GM23248 (cell line): ENCODE data around the gene USP6NL.

Experiments used
- EZH2 ChIP-seq: fragments of 200-600 bp; sonication (generic); IDR thresholded peaks from 2 replicates; pipeline ENCODE4 v1.6.1; 2018; ENCODE audit warnings: antibody characterized with exemption, mild to moderate bottlenecking; ENCODE audit not compliant: insufficient read depth, poor library complexity, severe bottlenecking
- EZH2phosphoT487 ChIP-seq: fragments of 200-600 bp; sonication (generic); IDR thresholded peaks from 2 replicates; pipeline ENCODE4 v1.6.1; 2018; ENCODE audit warnings: antibody characterized with exemption, moderate library complexity, mild to moderate bottlenecking, low read depth; ENCODE audit not compliant: insufficient read depth

DNA sequence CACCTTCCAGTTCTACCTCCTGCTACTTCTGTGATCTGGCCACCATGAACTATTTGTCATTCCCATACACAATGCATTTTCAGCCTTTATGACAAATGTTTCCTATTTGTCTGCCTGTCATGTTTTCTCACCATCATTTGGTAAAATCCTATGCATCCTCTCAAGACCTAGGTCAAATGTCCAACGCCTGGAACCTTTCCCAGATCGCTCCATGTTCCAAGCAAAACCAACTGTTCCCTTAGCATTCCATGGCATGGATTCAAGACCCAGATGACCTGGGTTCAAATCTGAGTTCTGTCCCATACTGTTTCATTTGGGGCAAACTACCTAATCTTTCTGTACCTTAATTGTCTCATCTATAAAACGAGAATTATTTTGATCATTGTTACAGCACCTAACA is 98.9 kb downstream of the USP6NL start:
- no peak for TF ChIP-seq EZH2
- TF ChIP-seq EZH2phosphoT487: no peak
